Effector memory CD8-positive, alpha-beta T cell (primary cell): ENCODE data around the gene PHF21A.
"Not testable (repeated sequence)": the region's sequence is repeated elsewhere in the genome, so short reads cannot be mapped to it uniquely, and the experiment has no call there.

ENCODE experiments used
- ATAC-seq: fragments of 150-1000 bp; cut with Tn5 transposase; replicated peaks from 2 replicates; pipeline ENCODE4 v1.10.0; 2021; ENCODE audit warnings: mild to moderate bottlenecking, moderate library complexity
- DNase-seq, 3 experiments: peaks; one replicate each; pipeline ENCODE4 v3.0.0; 2021
- H3K27ac Mint-ChIP-seq, 2 donors: one replicate each; pipeline ENCODE4 v1.8.0; 2022; ENCODE audit warnings: mild to moderate bottlenecking in 2 of 2, mixed read lengths in 2 of 2, moderate library complexity in 2 of 2
- H3K27me3 Mint-ChIP-seq, 2 donors: one replicate each; pipeline ENCODE4 v1.8.0; 2022; ENCODE audit warnings: mixed read lengths in 2 of 2
- H3K36me3 Mint-ChIP-seq: one replicate; pipeline ENCODE4 v1.8.0; 2022; ENCODE audit warnings: mild to moderate bottlenecking, moderate library complexity, mixed read lengths; ENCODE audit not compliant: insufficient read depth
- H3K4me1 Mint-ChIP-seq, 2 donors: one replicate each; pipeline ENCODE4 v1.8.0; 2022; ENCODE audit warnings: low read depth in 2 of 2, mixed read lengths in 2 of 2
- H3K4me3 Mint-ChIP-seq, 2 donors: one replicate each; pipeline ENCODE4 v1.8.0; 2022; ENCODE audit warnings: mild to moderate bottlenecking in 2 of 2, mixed read lengths in 2 of 2, moderate library complexity in 2 of 2
- H3K9me3 Mint-ChIP-seq, 2 donors: one replicate each; pipeline ENCODE4 v1.8.0; 2022; ENCODE audit warnings: mixed read lengths in 2 of 2

Gene PHF21A

GRCh38 chr11:45906965-45907611, 214.2 kb downstream of the PHF21A start, which contains the start of gene FREY1:
Gene FREY1 (minus strand): TSS chr11:45907271. CDS start chr11:45907245, 26 bp downstream.
- H3K9me3 Mint-ChIP-seq: no peaks in the 10 kb centered on the region
- no peak within 1 kb of the TSS for H3K4me3 Mint-ChIP-seq
- peaks cover 39% of the 10 kb centered on the region for H3K36me3 Mint-ChIP-seq
- H3K27me3 Mint-ChIP-seq: no peaks in the 10 kb centered on the region
- peaks cover 8 to 14% of the 10 kb centered on the region in 2 donors for H3K4me1 Mint-ChIP-seq
- ATAC-seq (no peak), DNase-seq (no peak)
- H3K27ac Mint-ChIP-seq: peak within 1 kb of the TSS; percentile 84 to 91

GRCh38 chr11:45906096-45906682, 215.1 kb downstream of the PHF21A start:
- peak overlapping the region; percentile 16 to 60 for H3K27ac Mint-ChIP-seq
- no peak overlapping the region for H3K4me3 Mint-ChIP-seq
- peaks cover 8 to 14% of the 10 kb centered on the region in 2 donors for H3K4me1 Mint-ChIP-seq
- ATAC-seq (peak; percentile 22), DNase-seq (no peak)
- peaks cover 33% of the 10 kb centered on the region for H3K36me3 Mint-ChIP-seq
- no peaks in the 10 kb centered on the region for H3K9me3 Mint-ChIP-seq
- no peaks in the 10 kb centered on the region for H3K27me3 Mint-ChIP-seq

GRCh38 chr11:45905576-45905975, 215.7 kb downstream of the PHF21A start:
- DNase-seq: not testable (repeated sequence)
- ATAC-seq: peak; percentile 11

GRCh38 chr11:45905095-45905494, 216.2 kb downstream of the PHF21A start:
- Mint-ChIP-seq H3K9me3 (no peaks in the 10 kb centered on the region), H3K27ac (no peak overlapping the region), H3K36me3 (peaks cover 32% of the 10 kb centered on the region), H3K4me1 (peaks cover 14 to 18% of the 10 kb centered on the region in 2 donors), H3K27me3 (peaks cover 0 to 4% of the 10 kb centered on the region in 2 donors), H3K4me3 (no peak overlapping the region)
- ATAC-seq (no peak), DNase-seq (no peak)

More at GRCh38 chr11:45905576-45905975, 215.7 kb downstream of the PHF21A start:
- H3K27me3 Mint-ChIP-seq, H3K9me3 Mint-ChIP-seq, H3K27ac Mint-ChIP-seq, H3K4me3 Mint-ChIP-seq: not testable (repeated sequence)
- Mint-ChIP-seq H3K36me3 (peaks cover 37% of the 10 kb centered on the region), H3K4me1 (peaks cover 12 to 16% of the 10 kb centered on the region in 2 donors)

GRCh38 chr11:45904309-45904915, 216.8 kb downstream of the PHF21A start:
- Mint-ChIP-seq H3K4me3 (no peak overlapping the region), H3K9me3 (no peaks in the 10 kb centered on the region)
- no peak for ATAC-seq

GRCh38 chr11:45902452-45903380, 218.5 kb downstream of the PHF21A start:
- peaks cover 14 to 19% of the 10 kb centered on the region in 2 donors for H3K4me1 Mint-ChIP-seq
- ATAC-seq: no peak
- H3K4me3 Mint-ChIP-seq: no peak overlapping the region
- H3K36me3 Mint-ChIP-seq: peaks cover 18% of the 10 kb centered on the region
- no peak overlapping the region for H3K27ac Mint-ChIP-seq
- no peak for DNase-seq
- peaks cover 4 to 14% of the 10 kb centered on the region in 2 donors for H3K27me3 Mint-ChIP-seq
- no peaks in the 10 kb centered on the region for H3K9me3 Mint-ChIP-seq

More at GRCh38 chr11:45904309-45904915, 216.8 kb downstream of the PHF21A start:
- H3K36me3 Mint-ChIP-seq: peaks cover 30% of the 10 kb centered on the region
- H3K4me1 Mint-ChIP-seq: peaks cover 14 to 20% of the 10 kb centered on the region in 2 donors
- DNase-seq: no peak
- peak overlapping the region in 1 of 2 donors; percentile 22 for H3K27ac Mint-ChIP-seq
- H3K27me3 Mint-ChIP-seq: peaks cover 0 to 4% of the 10 kb centered on the region in 2 donors

GRCh38 chr11:45901626-45902025, 219.6 kb downstream of the PHF21A start:
- ATAC-seq: no peak
- Mint-ChIP-seq H3K36me3 (peaks cover 16% of the 10 kb centered on the region), H3K9me3 (no peaks in the 10 kb centered on the region), H3K27ac (peak overlapping the region in 1 of 2 donors; percentile 17), H3K4me3 (peak overlapping the region in 1 of 2 donors; percentile 65), H3K27me3 (peaks cover 4 to 19% of the 10 kb centered on the region in 2 donors), H3K4me1 (peaks cover 11 to 19% of the 10 kb centered on the region in 2 donors)
- DNase-seq: no peak

GRCh38 chr11:45900916-45901617, 220.2 kb downstream of the PHF21A start:
- peak overlapping the region in 1 of 2 donors; percentile 42 for H3K27ac Mint-ChIP-seq
- H3K4me1 Mint-ChIP-seq: peaks cover 7 to 16% of the 10 kb centered on the region in 2 donors
- H3K27me3 Mint-ChIP-seq: peaks cover 4 to 22% of the 10 kb centered on the region in 2 donors
- DNase-seq (no peak), ATAC-seq (no peak)
- H3K36me3 Mint-ChIP-seq: peaks cover 12% of the 10 kb centered on the region
- no peaks in the 10 kb centered on the region for H3K9me3 Mint-ChIP-seq
- H3K4me3 Mint-ChIP-seq: peak overlapping the region; percentile 65 to 73

- Mint-ChIP-seq H3K36me3 (peaks cover 12% of the 10 kb centered on the region), H3K4me3 (peak overlapping the region; percentile 70 to 77), H3K4me1 (peaks cover 7 to 12% of the 10 kb centered on the region in 2 donors), H3K27ac (peak overlapping the region in 1 of 2 donors; percentile 42), H3K27me3 (peaks cover 5 to 30% of the 10 kb centered on the region in 2 donors)
- not testable (repeated sequence) for DNase-seq, ATAC-seq, H3K9me3 Mint-ChIP-seq
Observed at GRCh38 chr11:45900175-45900800, 221.0 kb downstream of the PHF21A start.

GRCh38 chr11:45899448-45900174, 221.6 kb downstream of the PHF21A start:
- DNase-seq (peak; percentile 69 to 71 (median 70)), ATAC-seq (peak; percentile 86)
- Mint-ChIP-seq H3K27ac (peak overlapping the region in 1 of 2 donors; percentile 89), H3K9me3 (no peaks in the 10 kb centered on the region), H3K4me1 (peaks cover 7 to 12% of the 10 kb centered on the region in 2 donors), H3K27me3 (peaks cover 11 to 36% of the 10 kb centered on the region in 2 donors), H3K36me3 (peaks cover 12% of the 10 kb centered on the region), H3K4me3 (peak overlapping the region; percentile 70 to 77)

GRCh38 chr11:45899086-45899447, 222.2 kb downstream of the PHF21A start:
- Mint-ChIP-seq H3K27me3 (peaks cover 14 to 42% of the 10 kb centered on the region in 2 donors), H3K4me1 (peaks cover 7 to 12% of the 10 kb centered on the region in 2 donors), H3K4me3 (peak overlapping the region; percentile 70 to 77), H3K36me3 (peaks cover 12% of the 10 kb centered on the region), H3K27ac (peak overlapping the region; percentile 82 to 89), H3K9me3 (no peaks in the 10 kb centered on the region)
- DNase-seq (no peak), ATAC-seq (no peak)
